PC-9 (cell line): Measurements from ENCODE around the gene OR3A2. TPM values are rescaled to one million over a fixed set of nuclear protein-coding genes. Genes with fewer than 3 reads are reported as not detected.

Experiments
- BruUV-seq: library from RNA; stranded (reverse); fragments of 400-500 nt; replicated peaks from 2 replicates; lab custom pipeline; 2021; lab: Mats Ljungman, UMichigan
- CTCF ChIA-PET: fragments of 300-600 bp; sonication (Branson Sonifier 250); formaldehyde crosslinking; loops from one replicate; lab custom pipeline; 2022; ENCODE audit warnings: antibody characterized with exemption; lab: Charles Lee
- POLR2A ChIA-PET: fragments of 300-600 bp; sonication (Branson Sonifier 250); formaldehyde crosslinking; loops from one replicate; lab custom pipeline; 2022; ENCODE audit warnings: antibody characterized with exemption; ENCODE audit not compliant: unreplicated experiment; lab: Charles Lee
- DNase-seq, 2 experiments: peaks; one replicate each; pipeline versions ENCODE4 v3.0.0 to v3.0.0-alpha.2; 2015 to 2022; ENCODE audit warnings: mixed read lengths in 1 of 2
- H2AFZ ChIP-seq: fragments of 200-600 bp; sonication (generic); 2 replicates; pipeline ENCODE4 v1.8.1; 2017; ENCODE audit warnings: antibody characterized with exemption
- H3F3A ChIP-seq: fragments of 200-600 bp; sonication (generic); 2 replicates; pipeline ENCODE4 v1.8.1; 2017; ENCODE audit warnings: antibody characterized with exemption, mild to moderate bottlenecking, low read depth; ENCODE audit not compliant: insufficient read depth
- H3K27ac ChIP-seq: fragments of 200-600 bp; sonication (generic); 2 replicates; pipeline ENCODE4 v1.6.1; 2016; ENCODE audit warnings: mixed run types
- H3K27me3 ChIP-seq: fragments of 200-600 bp; sonication (generic); 2 replicates; pipeline ENCODE4 v1.6.1; 2016; ENCODE audit warnings: low read depth, mixed run types; ENCODE audit not compliant: insufficient read depth
- H3K36me3 ChIP-seq: fragments of 200-600 bp; sonication (generic); 2 replicates; pipeline ENCODE4 v1.6.1; 2016; ENCODE audit warnings: low read depth, mixed run types
- H3K4me1 ChIP-seq: fragments of 200-600 bp; sonication (generic); replicated peaks from 2 replicates; pipeline ENCODE4 v1.6.1; 2016; ENCODE audit warnings: mixed run types; ENCODE audit not compliant: insufficient read depth
- H3K4me2 ChIP-seq: fragments of 200-600 bp; sonication (generic); 2 replicates; pipeline ENCODE4 v1.6.1; 2017; ENCODE audit warnings: mixed run types
- H3K4me3 ChIP-seq: fragments of 200-600 bp; sonication (generic); 2 replicates; pipeline ENCODE4 v1.6.1; 2016; ENCODE audit warnings: mixed run types
- H3K79me2 ChIP-seq: fragments of 200-600 bp; sonication (generic); 2 replicates; pipeline ENCODE4 v1.6.1; 2017; ENCODE audit warnings: low read depth, mixed run types
- H3K9me2 ChIP-seq: fragments of 200-600 bp; sonication (generic); 2 replicates; pipeline ENCODE4 v1.8.1; 2017; ENCODE audit warnings: mild to moderate bottlenecking; ENCODE audit not compliant: insufficient read depth
- H3K9me3 ChIP-seq: fragments of 200-600 bp; sonication (generic); 2 replicates; pipeline ENCODE4 v1.8.1; 2016; ENCODE audit warnings: low read depth; ENCODE audit not compliant: insufficient read depth
- H4K20me1 ChIP-seq: fragments of 200-600 bp; sonication (generic); 2 replicates; pipeline ENCODE4 v1.8.1; 2017; ENCODE audit not compliant: insufficient read depth
- CTCF ChIP-seq: fragments of 200-600 bp; sonication (generic); conservative IDR thresholded peaks from 2 replicates; pipeline ENCODE4 v1.6.1; 2017; ENCODE audit warnings: mixed run types, antibody characterized with exemption, mild to moderate bottlenecking, moderate library complexity
- EZH2 ChIP-seq: fragments of 200-600 bp; sonication (generic); IDR thresholded peaks from 2 replicates; pipeline ENCODE4 v1.8.0; 2017; ENCODE audit warnings: antibody characterized with exemption, low read depth
- intact Hi-C: fragments of 100-400 bp; cut with micrococcal nuclease; formaldehyde crosslinking; loops from one replicate; pipeline ENCODE4 v1.10.0; 2022; ENCODE audit not compliant: unreplicated experiment
- total RNA-seq: library from RNA; stranded (reverse); gene quantifications from 2 replicates; pipeline ENCODE4 v1.2.3, GENCODE V29; 2021

The OR3A2 gene
- total RNA-seq, 1 experiment from 2014 or later, result not detected

GRCh38 chr17:3335876-3336275 lies 50.2 kb downstream of the OR3A2 start:
- intact Hi-C loops, result no loop called here

DNA sequence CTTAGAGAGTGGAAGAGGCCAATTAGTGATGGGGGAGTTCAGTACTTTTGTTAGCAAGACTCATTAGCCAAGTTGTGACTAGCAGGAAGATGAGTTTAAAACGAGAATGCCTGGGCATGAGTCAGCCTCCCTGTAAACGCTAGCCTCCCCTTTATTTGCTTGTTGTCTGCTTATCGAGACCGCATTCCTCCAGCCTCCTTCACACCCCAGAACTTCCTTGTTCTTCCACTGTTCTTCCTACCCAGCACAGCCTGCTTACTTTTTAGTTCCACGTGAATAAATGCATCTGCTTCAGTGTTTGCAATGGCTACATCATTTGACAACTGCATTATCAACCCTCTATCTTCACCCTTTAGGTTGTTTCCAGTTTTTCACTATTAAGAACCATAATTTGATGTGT lies 67.8 kb downstream of the OR3A2 start:
- no TSS peak for BruUV-seq
- no peak for TF ChIP-seq CTCF
- Histone ChIP-seq H3K4me3 (no peak overlapping the region), H3F3A (no peaks in the 10 kb centered on the region), H3K27me3 (peaks cover 22% of the 10 kb centered on the region), H2AFZ (no peak overlapping the region), H3K4me2 (no peak overlapping the region), H3K79me2 (no peaks in the 10 kb centered on the region), H3K9me2 (no peaks in the 10 kb centered on the region), H3K27ac (no peak overlapping the region), H4K20me1 (no peaks in the 10 kb centered on the region), H3K4me1 (no peaks in the 10 kb centered on the region), H3K36me3 (no peaks in the 10 kb centered on the region), H3K9me3 (no peaks in the 10 kb centered on the region)
- CTCF ChIA-PET, result no interaction called here
- intact Hi-C loops, result no loop called here
- no peak for DNase-seq
- POLR2A ChIA-PET, result no interaction called here

More at GRCh38 chr17:3335876-3336275, 50.2 kb downstream of the OR3A2 start:
- H3F3A ChIP-seq, result no peaks in the 10 kb centered on the region
- H3K4me3 ChIP-seq, result no peak overlapping the region
- POLR2A ChIA-PET, result no interaction called here
- no peaks in the 10 kb centered on the region for H4K20me1 ChIP-seq
- H3K27ac ChIP-seq, result no peak overlapping the region
- CTCF ChIA-PET, result no interaction called here
- H3K4me1 ChIP-seq, result no peaks in the 10 kb centered on the region
- TF ChIP-seq CTCF, result peak; percentile 32; the same call in 1 of the 2 replicates
- TF ChIP-seq EZH2, result no peak
- no peaks in the 10 kb centered on the region for H3K79me2 ChIP-seq
- H3K27me3 ChIP-seq, result peaks cover 21% of the 10 kb centered on the region
- no peaks in the 10 kb centered on the region for H3K36me3 ChIP-seq
- H3K9me3 ChIP-seq, result no peaks in the 10 kb centered on the region
- no peak for DNase-seq
- H2AFZ ChIP-seq, result no peak overlapping the region
- no TSS peak for BruUV-seq
- no peak overlapping the region for H3K4me2 ChIP-seq
- H3K9me2 ChIP-seq, result no peaks in the 10 kb centered on the region; the same call in 1 of the 2 replicates

GRCh38 chr17:3316836-3317235 lies 69.3 kb downstream of the OR3A2 start:
- ChIA-PET CTCF (no interaction called here), POLR2A (no interaction called here)
- no peak overlapping the region for H3K4me3 ChIP-seq
- H4K20me1 ChIP-seq, result no peaks in the 10 kb centered on the region; the same call in 1 of the 2 replicates
- no peaks in the 10 kb centered on the region for H3K79me2 ChIP-seq
- no peak for TF ChIP-seq CTCF
- no peak for TF ChIP-seq EZH2
- H3K9me3 ChIP-seq, result no peaks in the 10 kb centered on the region
- no peak for DNase-seq
- no peak overlapping the region for H3K4me2 ChIP-seq
- BruUV-seq, result no TSS peak
- no peak overlapping the region for H3K27ac ChIP-seq
- no peaks in the 10 kb centered on the region for H3K4me1 ChIP-seq
- H3K36me3 ChIP-seq, result no peaks in the 10 kb centered on the region
- peaks cover 32% of the 10 kb centered on the region for H3K27me3 ChIP-seq
- intact Hi-C loops, result no loop called here
- no peaks in the 10 kb centered on the region for H3K9me2 ChIP-seq
- no peaks in the 10 kb centered on the region for H3F3A ChIP-seq
- no peak overlapping the region for H2AFZ ChIP-seq
